ENCODE results near the gene PDE8B.

The PDE8B gene

DNA sequence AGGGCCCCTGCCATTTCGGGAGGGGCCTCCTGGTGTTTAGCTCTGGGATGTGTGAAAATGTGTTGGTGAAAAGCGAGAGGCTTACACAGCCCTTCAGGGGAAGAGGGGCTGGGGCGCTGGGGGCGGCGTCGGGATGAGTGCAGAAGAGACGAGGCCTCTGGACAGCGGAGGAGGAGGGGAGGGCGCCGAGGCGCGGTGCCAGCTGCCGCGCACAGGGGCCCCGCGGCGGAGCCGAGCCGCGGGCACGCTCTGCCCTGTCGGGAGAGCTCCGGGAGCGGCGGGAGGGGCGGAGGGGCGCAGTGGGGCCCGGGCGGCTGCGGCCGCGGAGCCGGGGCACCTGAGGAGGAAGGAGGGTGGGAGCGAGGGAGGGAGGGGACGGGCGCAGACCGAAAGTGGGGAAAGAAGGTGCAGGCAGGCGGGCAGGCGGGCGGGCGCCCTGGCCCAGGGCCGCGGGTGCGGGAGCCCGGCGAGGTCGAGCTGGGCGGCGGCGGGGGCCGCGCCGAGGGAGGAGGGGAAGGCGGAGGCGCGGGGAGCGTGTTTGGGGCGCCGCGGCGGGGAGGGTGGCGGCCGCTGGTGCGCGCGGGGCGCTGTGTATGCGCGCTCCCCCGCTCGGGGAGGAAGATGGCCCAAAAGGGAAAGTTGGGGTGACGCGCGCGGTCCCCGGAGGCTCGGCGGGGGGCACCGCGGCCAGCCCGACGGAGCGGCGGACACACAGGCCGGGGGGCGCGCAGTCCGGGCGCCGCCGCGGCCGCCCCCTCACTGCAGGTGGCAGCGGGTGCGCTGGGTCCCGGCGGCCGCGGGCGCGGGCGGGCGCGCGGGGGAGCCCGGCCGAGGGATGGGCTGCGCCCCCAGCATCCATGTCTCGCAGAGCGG is at the start of gene PDE8B:
PDE8B (plus strand) TSS at position 590 of the 873 bp plus-strand sequence; CDS start at position 836, 246 bp downstream.
- DNase-seq (ENCODE audit: low read depth in 2 of 2) = no peak

DNA sequence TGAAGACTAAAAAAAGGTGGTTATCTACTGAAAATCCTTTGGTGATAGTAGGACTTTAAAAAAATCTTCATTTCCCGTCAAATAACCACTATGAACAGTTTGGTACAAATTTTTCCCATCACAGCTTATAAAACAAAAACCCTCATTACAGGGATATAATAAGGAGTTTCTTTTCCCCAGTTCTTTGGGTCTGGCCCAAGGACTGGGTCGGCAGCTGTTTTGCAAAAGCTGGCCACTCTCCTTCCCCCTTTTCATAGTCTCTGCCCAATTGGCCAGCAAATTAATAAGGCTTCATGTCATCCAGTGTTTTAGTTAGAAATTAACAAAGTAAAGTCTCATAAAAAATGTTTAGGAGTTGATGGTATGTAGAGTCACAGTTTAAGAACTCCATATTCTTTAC is 47.0 kb upstream of the PDE8B start:
- DNase-seq (ENCODE audit: low read depth in 2 of 2) = no peak

- DNase-seq (ENCODE audit: low read depth in 2 of 2) = no peak
Measured at GRCh38 chr5:77167063-77167462, 43.4 kb upstream of the PDE8B start.

DNA sequence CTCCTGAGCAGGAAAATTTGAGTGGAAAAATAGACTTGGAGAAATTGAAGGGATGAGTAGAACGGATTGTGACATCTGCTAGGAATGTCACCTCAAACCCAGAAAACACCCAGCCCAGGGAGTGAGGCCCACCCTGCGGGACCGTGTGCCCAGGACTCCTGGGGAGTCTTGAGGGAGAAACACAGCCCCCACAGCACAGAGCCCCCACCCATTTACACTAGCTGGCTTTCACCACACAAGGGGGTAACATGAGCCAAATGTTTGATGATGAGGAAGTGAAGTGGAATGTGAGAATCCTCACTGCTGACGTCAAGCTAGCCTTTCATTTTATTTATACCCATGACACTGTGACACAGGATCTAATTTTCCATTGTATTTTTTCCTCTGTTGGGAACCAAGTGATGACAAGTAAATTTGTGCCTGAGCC is 42.8 kb upstream of the PDE8B start:
- no peak for DNase-seq (ENCODE audit: low read depth in 2 of 2)

GRCh38 chr5:77168161-77168878 is 42.2 kb upstream of the PDE8B start:
- no peak for DNase-seq (ENCODE audit: low read depth in 2 of 2)

DNA sequence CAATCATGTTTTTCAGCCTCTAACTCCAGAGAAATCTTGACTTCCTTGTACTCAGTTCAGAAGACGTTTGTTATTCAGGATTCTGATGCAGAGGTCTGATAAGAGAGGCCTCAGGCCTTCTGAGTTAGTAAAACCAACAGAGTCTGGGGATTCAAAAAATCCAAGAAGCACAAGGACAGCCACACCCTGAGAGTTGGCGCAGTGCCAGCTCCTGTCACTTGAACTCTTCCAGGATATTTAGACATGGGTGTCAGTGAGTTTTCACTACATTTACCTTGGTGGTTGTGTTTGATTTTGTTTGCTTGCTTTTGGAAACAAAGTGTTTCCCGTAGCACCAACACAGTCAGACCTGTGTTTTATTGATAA is 41.6 kb upstream of the PDE8B start:
- no peak for DNase-seq (ENCODE audit: low read depth in 2 of 2)

DNA sequence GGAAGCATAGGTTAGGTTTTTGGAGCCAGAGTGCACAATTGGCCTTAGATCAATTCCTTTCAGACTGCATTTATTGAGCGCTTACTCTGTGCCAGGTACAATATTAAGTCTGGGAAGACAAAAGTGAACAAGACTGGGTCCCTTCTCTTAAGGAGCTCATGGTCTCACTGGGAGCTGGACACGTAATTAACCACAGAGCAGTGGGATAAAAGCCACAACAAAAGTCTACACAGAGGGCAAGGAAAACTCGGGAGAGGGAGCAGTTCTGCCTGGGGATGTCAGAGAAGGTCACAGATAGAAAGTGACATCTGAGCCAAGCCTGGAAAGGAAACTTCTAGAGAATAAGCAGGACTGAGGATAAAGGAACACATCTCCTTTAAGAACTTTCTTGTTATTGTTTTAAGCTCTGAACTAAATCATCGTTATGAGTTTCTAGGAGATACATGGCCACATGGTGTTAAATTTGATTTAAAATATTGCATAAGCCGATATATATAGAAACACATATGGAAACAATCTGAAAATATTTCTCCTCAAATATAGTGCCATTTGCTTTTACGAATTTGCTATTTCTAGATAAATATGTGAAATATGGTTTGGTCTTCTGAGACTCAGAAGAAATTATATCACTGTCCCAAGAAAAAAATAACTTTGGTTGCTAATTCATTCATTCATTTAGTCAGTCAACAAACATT is 40.1 kb upstream of the PDE8B start:
- DNase-seq (ENCODE audit: low read depth in 2 of 2) = no peak

GRCh38 chr5:77171141-77171910 is 39.2 kb upstream of the PDE8B start:
- no peak for DNase-seq (ENCODE audit: low read depth in 2 of 2)

DNA sequence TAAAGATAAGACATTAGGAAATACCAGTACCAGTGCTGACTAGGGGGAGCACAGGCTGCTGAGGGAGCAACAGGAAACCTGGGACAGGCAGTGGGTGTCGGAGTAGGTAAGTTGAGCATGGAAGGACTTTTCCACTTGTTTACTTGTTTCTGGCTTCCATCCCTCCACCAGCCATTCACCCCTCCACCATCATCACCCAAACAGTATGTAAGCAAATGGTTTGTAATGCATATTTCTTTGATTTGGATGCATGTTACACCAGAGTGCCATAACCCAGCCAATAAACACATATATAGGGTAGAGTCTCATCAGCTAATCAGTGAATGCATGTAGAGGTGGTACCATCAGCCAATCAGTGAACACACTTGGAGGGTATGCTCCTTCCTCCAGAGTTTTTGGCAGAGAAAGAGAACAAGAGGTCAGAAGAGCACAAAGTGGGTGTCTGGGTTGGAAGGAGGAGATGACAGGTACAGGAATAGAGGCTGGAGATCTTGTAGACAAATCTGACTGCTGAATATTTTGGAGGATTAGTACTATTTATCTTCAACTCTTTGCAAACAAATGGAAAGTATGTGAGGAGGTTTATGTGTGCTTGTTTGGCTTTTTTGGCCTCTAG is 37.7 kb upstream of the PDE8B start:
- DNase-seq (ENCODE audit: low read depth in 2 of 2) = no peak

DNA sequence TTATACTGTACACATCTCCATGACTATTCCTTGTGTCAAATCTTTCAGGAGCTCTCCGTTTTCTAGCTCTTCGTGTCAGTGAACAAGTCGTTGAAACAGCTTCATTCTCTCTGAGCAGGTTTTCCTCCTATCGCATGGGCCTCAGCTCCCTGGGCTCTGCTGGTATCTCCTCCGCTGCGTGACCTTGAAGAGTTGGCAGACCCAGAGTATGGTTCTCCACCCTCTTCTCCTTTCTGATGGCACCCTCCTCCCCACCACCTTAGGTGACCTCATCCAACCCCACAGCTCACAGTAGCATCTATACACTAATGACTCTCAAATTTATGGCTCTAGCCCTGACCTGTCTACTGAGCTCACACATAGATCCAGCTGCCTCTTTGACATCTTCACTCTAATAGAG is 36.0 kb upstream of the PDE8B start:
- no peak for DNase-seq (ENCODE audit: low read depth in 2 of 2)

DNA sequence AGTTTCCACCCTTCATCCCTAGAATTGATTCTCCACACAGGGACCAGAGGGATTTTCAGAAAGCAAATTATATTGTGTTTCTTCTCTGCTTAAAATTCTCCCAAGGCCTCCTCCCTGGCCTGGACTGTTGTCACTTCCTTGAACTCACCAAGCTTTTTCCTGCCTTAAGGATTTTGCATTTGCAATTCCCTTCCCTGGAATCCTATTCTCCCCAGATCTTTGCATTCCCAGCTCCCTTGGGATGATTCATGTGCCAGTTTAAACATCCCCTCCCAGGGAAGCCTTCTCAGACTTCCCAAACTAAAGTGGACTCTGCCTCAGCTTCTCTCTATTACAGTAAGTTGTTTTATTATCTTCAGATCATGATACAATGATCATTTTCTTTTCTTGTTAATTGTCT is 35.2 kb upstream of the PDE8B start:
- DNase-seq (ENCODE audit: low read depth in 2 of 2) = no peak

GRCh38 chr5:77176429-77176828 is 34.1 kb upstream of the PDE8B start:
- no peak for DNase-seq (ENCODE audit: low read depth in 2 of 2)

DNA sequence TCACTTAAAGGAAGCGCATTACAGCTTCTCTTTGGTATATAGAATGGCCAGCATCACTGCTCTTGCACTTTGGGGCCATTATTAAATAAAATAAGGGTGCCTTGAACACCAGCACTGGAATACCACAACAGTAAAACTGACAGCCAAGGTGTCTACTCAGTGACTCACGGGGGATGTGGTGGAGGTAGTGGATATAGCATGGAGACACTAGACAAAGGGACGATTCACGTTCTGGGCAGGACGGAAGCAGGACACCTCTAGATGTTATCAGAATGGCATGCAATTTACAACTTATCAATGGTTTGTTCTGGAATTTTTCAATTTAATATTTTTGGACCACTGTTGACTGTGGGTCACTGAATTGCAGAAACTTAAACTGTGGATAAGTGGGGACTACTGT is 32.9 kb upstream of the PDE8B start:
- no peak for DNase-seq (ENCODE audit: low read depth in 2 of 2)

- DNase-seq (ENCODE audit: low read depth in 2 of 2) = no peak
Measured at GRCh38 chr5:77180167-77181081, 30.1 kb upstream of the PDE8B start.

GRCh38 chr5:77181173-77181572 is 29.3 kb upstream of the PDE8B start:
- DNase-seq (ENCODE audit: low read depth in 2 of 2) = no peak

DNA sequence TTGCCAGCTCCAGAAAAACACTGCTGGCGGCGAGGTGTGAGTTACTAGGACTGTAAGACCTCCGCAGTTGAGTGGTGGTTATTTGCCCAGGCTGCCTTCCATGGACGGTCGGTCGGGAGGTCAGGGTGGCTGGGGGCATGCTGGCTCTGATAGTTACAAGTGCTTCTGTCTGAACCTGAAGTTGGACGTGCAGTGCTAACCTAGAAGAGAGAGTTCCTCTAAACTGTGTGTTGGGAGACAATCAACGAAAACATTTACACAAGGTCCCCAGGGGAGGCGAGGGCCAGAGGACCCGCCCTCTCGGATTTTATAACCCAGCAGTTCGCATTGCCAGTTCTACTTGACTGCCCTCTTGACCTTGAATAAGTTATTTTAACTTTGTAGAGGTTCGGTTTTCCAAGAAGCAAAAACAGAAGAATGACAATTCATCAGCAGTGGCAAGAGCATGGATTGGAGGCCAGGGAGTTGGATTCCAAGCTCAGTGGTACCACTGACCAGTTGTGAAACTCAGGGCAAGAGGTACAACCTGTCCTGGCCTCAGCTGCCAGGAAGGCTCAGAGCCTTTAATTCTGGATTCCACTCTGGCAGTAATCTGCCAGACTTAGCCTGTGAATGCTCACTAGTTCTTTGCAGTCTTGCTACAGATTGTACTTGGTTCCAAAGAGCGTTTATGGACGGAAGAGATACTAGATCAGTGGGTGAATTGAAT is 28.7 kb upstream of the PDE8B start:
- no peak for DNase-seq (ENCODE audit: low read depth in 2 of 2)

DNA sequence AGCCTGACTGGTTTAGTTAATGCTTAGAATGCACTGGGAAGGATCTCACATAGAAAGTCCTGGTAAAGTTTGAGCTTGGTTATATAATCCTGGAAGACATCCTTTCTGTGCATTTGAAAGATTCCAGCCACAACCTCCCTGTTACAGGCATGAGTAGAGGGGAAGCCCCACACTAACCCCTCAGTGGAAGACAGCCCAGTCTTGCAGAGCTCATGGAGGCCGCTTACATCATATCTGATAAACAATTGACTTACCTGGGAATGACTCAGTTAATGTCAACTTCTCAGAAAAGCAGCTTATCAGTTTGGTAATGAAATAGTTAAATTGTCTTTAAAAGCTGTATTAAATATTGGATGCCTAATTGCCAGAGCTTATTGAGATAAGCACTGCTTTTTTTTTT is 28.1 kb upstream of the PDE8B start:
- no peak for DNase-seq (ENCODE audit: low read depth in 2 of 2)

- no peak for DNase-seq (ENCODE audit: low read depth in 2 of 2)
Measured at GRCh38 chr5:77186652-77187370, 23.7 kb upstream of the PDE8B start.

- DNase-seq (ENCODE audit: low read depth in 2 of 2) = no peak
Measured at GRCh38 chr5:77189421-77189820, 21.1 kb upstream of the PDE8B start.
